Ovary (tissue), 3 donors: ENCODE measurements around the gene WWTR1.

Experiments
- EP300 ChIP-seq: sonication (generic); formaldehyde crosslinking; IDR thresholded peaks from one replicate; pipeline ENCODE4 v1.6.1; 2017; ENCODE audit warnings: antibody characterized with exemption
- TF ChIP-seq, protein P1 (sequence below), 3 donors: fragments of 450-650 bp in 2 of 3; fragments of 200-600 bp in 1 of 3; IDR thresholded peaks; one replicate each; pipeline versions ENCODE4 v1.5.1 to v1.8.0; 2016 to 2022; ENCODE audit warnings: antibody characterized with exemption in 3 of 3, mild to moderate bottlenecking in 1 of 3
- donor health status: DM: no; HTN: no; CAD: no.

DNA sequence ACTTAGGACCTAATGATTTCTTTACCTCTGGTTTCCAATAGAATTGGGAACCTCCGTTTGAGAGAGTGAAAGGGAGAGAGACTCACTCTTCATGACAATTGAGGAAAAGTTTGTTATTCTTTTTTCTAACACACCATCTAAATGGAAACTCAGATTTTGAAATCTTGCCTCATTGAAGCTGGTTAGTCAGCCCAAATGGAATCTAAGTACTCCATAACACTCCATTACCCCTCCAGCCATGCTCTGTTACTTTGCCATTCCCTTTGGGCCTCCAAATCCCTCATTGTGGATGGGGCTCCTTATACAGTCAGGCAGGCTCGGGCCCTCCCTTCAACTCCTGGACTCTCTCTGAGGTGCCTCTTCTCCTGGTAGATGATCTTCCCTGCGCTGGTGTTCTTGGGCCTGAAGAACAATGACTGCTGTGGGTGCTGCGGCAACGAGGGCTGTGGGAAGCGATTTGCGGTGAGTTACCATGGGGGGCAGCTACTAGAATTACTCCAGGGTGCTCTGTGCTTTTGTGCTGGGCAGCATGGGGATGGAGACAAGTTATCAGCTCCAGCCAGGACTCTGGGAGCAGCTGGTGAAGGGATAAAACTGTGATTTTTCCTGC lies 182.3 kb downstream of the WWTR1 start:
- TF ChIP-seq, protein P1, sequence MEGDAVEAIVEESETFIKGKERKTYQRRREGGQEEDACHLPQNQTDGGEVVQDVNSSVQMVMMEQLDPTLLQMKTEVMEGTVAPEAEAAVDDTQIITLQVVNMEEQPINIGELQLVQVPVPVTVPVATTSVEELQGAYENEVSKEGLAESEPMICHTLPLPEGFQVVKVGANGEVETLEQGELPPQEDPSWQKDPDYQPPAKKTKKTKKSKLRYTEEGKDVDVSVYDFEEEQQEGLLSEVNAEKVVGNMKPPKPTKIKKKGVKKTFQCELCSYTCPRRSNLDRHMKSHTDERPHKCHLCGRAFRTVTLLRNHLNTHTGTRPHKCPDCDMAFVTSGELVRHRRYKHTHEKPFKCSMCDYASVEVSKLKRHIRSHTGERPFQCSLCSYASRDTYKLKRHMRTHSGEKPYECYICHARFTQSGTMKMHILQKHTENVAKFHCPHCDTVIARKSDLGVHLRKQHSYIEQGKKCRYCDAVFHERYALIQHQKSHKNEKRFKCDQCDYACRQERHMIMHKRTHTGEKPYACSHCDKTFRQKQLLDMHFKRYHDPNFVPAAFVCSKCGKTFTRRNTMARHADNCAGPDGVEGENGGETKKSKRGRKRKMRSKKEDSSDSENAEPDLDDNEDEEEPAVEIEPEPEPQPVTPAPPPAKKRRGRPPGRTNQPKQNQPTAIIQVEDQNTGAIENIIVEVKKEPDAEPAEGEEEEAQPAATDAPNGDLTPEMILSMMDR (IDR thresholded peaks at IDR 0.05) = no peak
- TF ChIP-seq EP300 = no peak
